Kidney glomerular epithelial cell (primary cell): ENCODE results near the gene ADARB2.

Experiments used
- DNase-seq: peaks from one replicate; lab custom pipeline; 2025; lab: John Stamatoyannopoulos, UW

Gene ADARB2

DNA sequence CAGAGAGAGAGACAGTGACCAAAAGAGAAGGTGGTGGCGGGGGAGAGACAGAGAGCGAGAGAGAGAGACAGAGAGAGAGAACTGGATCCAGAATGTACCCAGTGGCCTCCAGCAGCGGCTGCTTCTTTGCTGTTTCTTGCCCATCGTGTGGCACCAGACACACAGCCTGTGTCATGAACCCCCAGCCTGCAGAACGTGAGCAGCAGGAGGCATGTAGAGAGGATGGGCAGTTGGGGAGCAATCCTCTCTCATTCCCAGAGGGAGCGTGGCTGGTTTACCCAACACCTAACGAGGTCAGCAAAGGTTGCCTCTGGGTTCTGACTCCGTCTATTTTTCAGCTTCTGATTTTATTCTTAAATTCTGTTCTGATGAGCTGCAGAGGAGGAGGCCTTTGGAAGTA, 168.1 kb downstream of the ADARB2 start:
- DNase-seq: no peak

- no peak for DNase-seq
Observed at GRCh38 chr10:1567742-1568495, 169.4 kb downstream of the ADARB2 start.

DNA sequence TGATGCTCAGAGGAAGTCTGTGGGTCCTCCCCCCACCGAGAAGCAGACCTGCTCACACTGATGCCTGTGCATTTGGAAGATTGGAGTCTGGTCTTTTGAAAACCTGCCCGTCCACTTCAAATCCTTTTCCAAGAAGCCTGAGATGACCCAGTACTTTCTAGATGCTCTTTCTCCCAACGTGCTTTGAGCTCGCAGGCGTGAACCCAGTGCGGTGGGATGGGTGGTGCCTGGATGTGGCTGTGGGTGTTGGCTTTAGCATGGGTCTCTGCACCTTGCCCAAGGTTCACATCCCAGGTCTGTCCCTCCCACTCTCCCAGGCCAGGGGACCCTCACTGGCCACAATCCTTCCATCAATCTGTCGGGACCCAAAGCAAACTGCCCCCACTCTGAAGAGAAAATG, 170.2 kb downstream of the ADARB2 start:
- no peak for DNase-seq

- no peak for DNase-seq
Observed at GRCh38 chr10:1564791-1565190, 172.5 kb downstream of the ADARB2 start.

DNA sequence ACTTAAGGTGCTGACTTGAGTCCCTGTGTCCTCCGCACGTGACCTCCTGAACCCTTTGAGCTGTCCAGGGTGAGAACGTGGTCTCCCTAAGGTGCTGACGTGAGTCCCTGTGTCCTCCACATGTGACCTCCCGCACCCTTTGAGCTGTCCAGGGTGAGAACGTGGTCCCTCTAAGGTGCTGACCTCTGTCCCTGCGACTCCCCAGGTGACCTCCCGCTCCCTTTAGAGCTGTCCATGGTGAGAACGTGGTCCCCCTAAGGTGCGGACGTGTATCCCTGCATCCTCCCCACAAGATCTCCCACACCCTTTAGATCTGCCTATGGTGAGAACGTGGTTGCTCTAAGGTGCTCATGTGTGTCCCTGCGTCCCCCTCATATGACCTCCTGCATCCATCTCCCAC, 174.3 kb downstream of the ADARB2 start:
- DNase-seq: no peak

GRCh38 chr10:1561731-1562337, 175.5 kb downstream of the ADARB2 start:
- no peak for DNase-seq

GRCh38 chr10:1560535-1561192, 176.7 kb downstream of the ADARB2 start:
- no peak for DNase-seq

DNA sequence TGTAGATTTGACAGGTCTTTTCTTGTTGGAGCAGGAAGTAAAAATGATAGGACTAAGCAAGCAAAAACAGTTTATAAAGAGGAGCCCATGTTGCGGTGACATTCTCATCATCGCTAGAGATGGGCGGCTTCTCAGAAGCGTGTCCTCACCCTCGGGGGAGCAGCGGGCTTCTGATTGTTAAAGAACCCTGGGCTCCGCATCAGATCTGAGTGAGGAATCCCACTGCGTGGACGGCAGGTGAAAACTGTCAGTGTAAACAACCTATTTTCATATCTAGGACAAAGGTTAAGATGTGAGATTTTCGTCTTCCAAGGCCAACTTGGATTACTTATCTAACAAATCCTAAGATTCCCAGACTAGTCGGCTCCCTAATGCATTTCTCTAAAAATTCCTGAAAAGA, 177.6 kb downstream of the ADARB2 start:
- DNase-seq: no peak

- no peak for DNase-seq
Observed at GRCh38 chr10:1559311-1559710, 178.0 kb downstream of the ADARB2 start.

- DNase-seq: no peak
Observed at GRCh38 chr10:1558906-1559305, 178.4 kb downstream of the ADARB2 start.

- no peak for DNase-seq
Observed at GRCh38 chr10:1557081-1557480, 180.2 kb downstream of the ADARB2 start.

DNA sequence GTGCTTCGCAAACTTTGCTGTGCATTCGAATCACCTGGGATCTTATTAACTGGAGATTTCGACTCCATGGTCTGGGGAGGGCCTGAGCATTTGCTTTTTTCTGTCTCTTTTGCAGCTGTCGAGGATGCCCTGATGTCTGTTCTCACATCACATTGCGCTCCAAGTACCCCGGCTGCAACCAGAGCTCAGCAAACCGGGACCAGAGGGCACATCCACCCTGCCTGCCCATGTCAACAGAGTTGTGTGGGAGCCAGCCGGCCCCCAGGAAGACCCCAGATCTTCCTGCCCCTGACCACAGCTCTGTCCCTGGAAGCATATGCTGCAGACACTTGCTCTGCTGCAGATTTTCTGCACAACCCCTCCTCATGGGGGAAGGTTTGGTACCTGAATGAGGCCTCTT, 180.8 kb downstream of the ADARB2 start:
- no peak for DNase-seq

- DNase-seq: no peak
Observed at GRCh38 chr10:1553951-1554350, 183.4 kb downstream of the ADARB2 start.

- DNase-seq: no peak
Observed at GRCh38 chr10:1552881-1553670, 184.2 kb downstream of the ADARB2 start.

DNA sequence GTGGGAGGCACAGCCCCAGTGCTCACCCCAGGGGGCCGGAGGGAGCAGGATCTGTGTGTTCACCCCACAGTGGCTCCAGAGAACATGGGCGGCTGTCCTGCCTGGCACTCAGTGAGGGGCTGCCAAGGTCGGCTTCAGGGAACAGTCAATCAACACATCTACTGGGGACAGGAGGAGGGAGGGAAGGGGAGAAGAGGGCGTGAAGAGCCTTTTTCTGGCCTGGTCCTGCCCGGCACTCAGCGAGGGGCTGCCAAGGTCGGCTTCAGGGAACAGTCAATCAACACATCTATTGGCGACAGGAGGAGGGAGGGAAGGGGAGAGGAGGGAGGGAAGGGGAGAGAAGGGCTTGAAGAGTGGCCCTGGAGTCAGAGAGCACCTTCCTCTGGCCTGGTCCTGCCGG, 184.9 kb downstream of the ADARB2 start:
- DNase-seq: no peak

DNA sequence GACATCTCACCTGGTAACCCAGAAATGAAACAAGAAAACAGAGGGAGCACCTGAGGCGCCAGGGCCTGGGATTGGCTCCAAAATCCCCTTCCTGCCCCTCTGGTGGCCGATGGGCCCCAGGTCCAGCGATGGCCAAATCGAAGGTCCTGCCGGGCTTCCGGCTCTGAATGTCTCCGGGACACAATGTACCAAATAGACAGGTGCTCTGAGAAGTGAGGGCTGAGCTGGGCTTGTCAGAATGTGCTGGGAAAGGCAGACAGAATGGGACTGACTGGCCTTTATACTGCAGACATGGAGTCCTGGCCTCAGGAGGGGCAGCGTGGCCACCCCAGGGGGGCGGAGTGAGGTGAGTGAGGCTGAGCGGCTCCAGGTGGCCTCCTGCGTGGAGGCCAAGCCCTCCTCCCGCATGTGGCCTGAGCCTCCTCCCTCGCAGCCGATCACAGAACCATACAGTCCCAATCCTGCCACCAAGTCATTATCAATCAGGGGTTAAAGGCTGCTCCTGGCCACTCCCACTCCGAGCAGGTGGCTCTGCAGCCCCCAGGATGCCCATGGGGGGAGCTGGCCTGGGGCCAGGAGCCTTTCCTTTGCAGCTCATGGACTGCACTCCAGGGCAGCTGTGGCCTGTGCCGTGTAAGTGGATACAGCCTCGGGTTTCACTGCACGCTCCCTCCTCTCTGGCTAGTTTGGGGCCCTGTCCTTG, 185.5 kb downstream of the ADARB2 start:
- DNase-seq: no peak

DNA sequence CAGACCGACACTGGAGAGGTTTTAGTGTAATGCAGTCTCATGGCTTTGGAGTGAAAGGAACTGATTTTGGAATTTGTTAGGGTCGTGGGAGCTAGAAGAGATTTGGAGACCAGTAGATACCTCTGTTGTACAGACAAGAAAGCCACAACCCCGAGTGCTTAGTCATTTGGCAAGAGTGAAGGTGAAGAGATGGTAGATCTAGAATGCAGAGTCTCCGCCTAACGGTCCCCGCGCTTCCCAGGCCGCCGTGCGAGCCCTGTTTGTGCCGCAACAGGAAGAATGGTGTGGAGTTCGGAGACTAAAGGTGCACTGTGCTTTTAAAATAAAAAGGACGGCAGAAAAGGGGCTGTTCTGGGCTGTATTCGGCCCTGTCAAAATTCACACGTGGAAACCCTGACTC, 186.7 kb downstream of the ADARB2 start:
- no peak for DNase-seq

- no peak for DNase-seq
Observed at GRCh38 chr10:1550291-1550595, 187.1 kb downstream of the ADARB2 start.

DNA sequence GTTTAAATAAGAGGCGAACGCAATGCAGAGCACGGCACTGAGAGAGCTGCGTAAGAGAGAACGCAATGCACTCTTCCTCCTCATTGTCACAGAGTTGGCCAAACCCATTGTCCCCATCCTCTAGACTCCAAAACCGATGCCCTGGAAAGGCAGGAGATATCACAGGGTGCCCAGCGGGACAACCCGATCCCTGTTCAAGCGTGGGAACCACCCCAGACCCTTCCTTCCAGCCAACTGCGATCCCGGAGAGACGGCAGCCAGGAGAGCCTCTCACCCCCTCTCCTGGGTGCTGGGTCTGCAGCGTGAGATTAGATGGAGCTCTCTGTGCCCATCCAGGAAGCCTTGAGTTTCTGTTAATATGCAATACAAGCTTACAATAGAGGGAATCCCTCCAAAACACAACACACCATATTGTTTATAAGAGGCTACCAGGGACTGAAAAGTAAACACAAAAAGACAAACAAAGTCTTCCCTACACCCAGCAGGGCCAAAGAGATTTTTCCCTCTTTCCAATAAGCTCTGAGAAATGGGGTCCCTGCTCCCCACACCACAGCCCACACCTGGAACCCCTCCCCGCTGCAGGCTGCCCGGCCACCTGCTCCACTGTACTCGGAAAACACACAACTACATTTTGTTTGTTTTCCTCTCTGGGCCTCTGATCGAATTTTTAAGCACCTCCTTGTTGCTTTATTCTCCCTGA, 187.6 kb downstream of the ADARB2 start:
- DNase-seq: no peak

DNA sequence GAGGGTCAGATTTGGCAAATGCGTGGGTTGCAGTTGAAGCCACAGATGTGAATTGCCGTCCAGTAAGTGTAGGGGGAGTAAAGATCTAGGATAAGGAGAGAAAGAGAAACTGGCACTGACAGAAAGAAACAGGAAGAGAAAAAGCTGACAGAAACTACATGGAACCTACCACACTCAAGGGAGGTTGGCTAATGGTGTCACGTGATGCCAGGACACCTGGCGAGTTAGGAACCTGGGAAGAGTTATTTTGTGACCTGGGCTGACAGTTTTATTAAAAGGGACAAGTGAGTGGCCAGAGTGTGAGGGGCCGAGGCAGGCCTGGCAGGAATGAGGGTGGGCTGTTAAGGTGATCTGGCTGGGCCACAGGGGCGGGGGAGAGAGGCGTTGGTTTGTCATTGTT, 188.7 kb downstream of the ADARB2 start:
- DNase-seq: no peak

- no peak for DNase-seq
Observed at GRCh38 chr10:1548146-1548545, 189.2 kb downstream of the ADARB2 start.
